GDM1 (cell line): Measurements from ENCODE around the gene EEF1AKMT1.
"Not testable (repeated sequence)": the region's sequence is repeated elsewhere in the genome, so short reads cannot be mapped to it uniquely, and the experiment has no call there.

Experiments used
- DNase-seq: peaks from one replicate; lab custom pipeline; 2025; lab: John Stamatoyannopoulos, UW

Gene EEF1AKMT1

DNA sequence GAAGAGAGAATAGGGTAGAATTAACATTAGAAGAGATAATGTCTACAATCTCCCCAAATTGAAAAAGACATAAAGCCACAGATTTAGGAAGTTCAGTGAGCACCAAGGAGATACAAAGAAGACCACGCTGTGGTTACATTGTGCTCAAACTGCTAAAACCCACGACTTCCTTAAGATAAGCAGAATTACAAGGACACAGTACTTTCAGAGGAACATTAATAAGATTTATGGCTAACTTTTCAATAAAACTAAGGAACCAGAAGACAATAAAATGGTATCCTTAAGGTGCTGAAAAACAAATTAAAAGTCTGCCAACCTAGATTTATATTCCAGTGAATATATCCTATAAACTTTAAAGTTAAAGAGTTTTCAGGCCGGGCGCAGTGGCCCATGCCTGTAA is 77.7 kb downstream of the EEF1AKMT1 start:
- DNase-seq = no peak

DNA sequence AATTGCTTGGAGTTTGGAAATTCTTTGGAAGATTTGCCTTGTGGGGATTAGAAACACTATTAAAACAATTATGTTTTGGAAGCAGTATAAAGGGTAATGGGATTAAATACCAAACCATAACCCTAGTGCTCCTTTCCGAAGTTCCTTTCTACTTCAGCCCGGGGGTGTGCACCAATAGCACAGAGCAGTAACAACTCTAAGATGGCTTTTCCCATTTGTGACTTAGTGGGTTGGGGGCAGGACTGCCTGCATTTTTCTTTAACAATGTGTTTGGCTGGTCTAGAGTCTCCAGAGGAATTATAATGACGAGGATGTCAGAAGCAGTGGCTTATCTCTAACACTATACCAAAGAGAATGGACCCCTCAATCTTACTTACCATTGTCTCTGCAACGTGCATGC is 82.1 kb downstream of the EEF1AKMT1 start:
- no peak for DNase-seq

DNA sequence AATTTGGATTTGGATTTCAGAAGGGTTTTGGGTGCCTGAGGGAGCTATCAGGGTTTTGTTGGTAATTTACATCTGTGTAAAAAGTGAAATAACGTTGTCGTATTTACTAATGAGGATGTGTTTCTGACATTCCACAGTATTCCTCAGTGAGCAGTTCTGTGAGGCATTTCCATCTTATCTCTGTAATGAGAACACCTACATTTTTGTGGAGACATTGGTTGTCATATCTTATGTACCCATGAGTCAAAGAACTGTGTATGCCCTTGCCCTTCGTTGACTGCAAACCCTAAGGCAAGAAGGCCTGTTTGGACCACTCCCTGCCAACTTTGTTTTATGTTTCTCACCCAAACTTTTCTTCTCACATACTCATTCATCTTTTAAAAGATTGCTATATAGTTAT is 84.5 kb downstream of the EEF1AKMT1 start:
- DNase-seq = no peak

DNA sequence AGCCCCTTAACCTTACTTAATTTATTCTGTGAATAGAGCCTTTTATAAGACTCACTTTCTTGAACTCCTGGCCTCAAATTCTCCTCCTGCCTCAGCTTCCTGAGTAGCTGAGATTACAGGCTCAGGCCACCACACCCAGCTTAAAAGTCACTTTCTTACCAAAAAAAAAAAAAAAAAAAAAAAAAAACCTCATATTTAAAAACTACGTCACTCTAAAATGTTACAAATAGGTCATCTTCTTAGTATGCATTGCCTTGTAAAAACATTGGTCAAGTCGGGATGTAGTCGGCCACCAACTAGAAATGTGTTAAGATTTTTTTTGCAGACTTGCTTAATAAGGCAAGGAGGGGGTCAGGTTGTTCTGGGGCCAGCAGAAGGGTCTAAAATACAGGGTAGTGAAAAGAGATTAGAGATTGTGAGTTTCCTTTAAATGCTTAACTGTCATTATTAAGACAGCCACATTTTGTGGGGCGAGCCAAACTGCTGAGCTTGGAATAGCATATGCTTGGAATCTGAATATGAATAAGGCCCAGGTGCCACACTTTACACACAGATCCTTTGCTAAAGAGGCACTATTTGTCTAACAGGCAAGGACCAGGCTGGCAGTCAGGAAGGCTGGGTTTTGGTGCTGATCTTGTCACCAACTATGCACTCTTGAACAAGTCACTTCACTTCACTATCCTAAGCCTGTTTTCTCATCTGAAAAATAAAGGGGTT is 86.7 kb downstream of the EEF1AKMT1 start:
- no peak for DNase-seq

- DNase-seq = no peak
Measured at GRCh38 chr13:20686167-20686566, 87.6 kb downstream of the EEF1AKMT1 start.

- no peak for DNase-seq
Measured at GRCh38 chr13:20685092-20685491, 88.7 kb downstream of the EEF1AKMT1 start.

DNA sequence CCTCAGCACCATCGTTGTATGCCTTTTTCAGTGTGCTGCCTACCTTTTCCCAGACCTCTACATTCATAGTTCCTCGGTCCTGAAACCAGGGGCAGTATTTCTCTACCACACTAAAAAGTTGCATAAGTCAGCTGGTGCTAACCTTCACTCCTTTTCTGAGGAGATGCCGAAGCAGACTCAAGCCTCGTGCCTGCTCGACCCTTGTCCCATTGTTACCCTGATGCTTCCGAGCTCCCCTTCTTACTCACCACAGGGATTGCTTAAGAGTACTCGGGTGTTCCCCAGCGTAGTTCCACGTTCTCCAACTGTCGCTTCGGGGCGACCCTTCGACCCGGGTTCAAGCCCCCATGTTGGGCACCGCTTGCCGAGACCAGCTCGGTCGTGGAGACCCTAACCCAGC is 89.2 kb downstream of the EEF1AKMT1 start:
- DNase-seq = no peak

DNA sequence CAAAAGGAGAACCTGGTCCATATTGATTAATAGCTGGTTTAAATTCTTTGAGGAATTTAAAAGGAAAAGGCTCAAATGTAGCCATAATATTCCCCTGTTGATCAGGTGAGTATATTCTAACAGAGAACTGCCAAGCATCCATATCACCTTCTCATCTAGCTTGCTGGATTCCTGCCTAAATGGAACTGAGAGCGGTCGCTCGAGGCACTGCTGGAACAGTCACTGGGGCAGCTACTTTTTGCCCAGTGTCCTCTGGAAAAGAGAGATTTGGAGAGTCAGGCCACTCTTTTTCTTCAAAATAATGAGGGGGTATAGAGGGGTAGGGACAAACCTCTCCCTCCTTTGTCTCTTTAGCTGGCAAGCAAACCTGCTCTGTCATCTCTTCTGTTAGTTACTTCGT is 89.7 kb downstream of the EEF1AKMT1 start:
- DNase-seq = no peak

GRCh38 chr13:20682061-20682460 is 91.7 kb downstream of the EEF1AKMT1 start:
- DNase-seq = no peak

- not testable (repeated sequence) for DNase-seq
Measured at GRCh38 chr13:20681481-20681880, 92.3 kb downstream of the EEF1AKMT1 start.

DNA sequence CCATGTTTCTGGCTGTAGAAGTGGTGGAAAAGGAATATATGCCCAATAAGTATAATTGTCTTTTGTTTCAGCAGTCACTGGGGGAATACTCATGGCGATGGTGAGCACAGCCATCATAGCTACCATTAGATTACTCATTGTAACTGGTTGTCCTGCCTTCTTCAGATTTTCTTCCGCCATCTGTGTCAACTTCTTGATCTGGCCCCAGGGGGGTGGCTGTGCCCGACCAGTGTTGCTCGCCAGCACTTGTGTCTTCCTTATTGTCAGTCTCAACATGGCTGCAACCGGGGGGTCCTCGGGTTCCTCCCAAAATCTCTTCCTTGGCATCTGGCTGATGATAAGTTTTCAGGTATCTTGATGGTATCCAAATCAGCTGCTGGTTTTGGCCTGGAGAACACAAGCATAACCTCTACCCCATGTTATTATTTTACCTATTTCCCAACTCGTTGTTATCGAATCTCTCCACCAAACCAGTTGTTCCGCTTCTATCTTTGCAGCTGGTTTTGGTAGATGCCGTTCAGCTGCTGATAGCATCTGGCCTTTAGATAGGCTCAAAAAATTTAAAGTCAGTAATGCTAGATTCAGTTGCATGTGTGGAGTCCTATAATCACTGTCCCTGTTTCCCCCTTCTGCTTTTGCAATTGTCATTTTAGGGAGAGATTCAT is 93.2 kb downstream of the EEF1AKMT1 start:
- DNase-seq = no peak

DNA sequence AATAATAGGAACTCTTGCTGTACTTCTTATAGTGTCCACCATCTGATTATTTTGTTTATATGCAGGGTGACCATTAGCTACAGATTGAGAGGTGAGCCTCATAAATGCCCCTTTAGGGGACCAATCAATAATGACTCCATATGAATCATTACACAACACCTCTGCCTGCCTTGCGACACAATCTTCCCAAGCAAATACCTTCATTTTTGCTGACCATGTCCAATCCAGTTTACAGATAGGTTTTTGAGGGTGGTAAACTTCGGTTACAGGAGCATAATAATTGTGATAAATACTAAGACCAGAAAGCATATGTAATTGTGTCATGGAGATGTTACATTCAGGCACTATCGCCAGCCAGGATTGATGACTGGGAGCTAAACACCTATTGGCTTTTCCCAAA is 93.9 kb downstream of the EEF1AKMT1 start:
- no peak for DNase-seq
